Nephron progenitor cell (in vitro differentiated cells): ENCODE data around the gene PRKCE.

Source experiments
- DNase-seq: peaks from one replicate; pipeline ENCODE4 v3.0.0; 2021
- H3K27ac Mint-ChIP-seq: 2 replicates; pipeline ENCODE4 v1.8.0; 2021; ENCODE audit warnings: mild to moderate bottlenecking, moderate library complexity, mixed read lengths
- H3K27me3 Mint-ChIP-seq: 2 replicates; pipeline ENCODE4 v1.8.0; 2021; ENCODE audit warnings: mild to moderate bottlenecking, low read depth, mixed read lengths; ENCODE audit not compliant: poor library complexity
- H3K36me3 Mint-ChIP-seq: 2 replicates; pipeline ENCODE4 v1.8.0; 2021; ENCODE audit warnings: low read depth, mixed read lengths
- H3K4me1 Mint-ChIP-seq: 2 replicates; pipeline ENCODE4 v1.8.0; 2021; ENCODE audit warnings: mixed read lengths
- H3K4me3 Mint-ChIP-seq: 2 replicates; pipeline ENCODE4 v1.8.0; 2021; ENCODE audit warnings: mild to moderate bottlenecking, moderate library complexity, mixed read lengths
- H3K9me3 Mint-ChIP-seq: 2 replicates; pipeline ENCODE4 v1.8.0; 2021; ENCODE audit warnings: mild to moderate bottlenecking, moderate library complexity, mixed read lengths
- TF ChIP-seq, protein P1 (sequence below): fragments of 200-600 bp; sonication (generic); IDR thresholded peaks from 2 replicates; pipeline ENCODE4 v1.5.0; 2021; ENCODE audit warnings: antibody characterized with exemption

Gene PRKCE

DNA sequence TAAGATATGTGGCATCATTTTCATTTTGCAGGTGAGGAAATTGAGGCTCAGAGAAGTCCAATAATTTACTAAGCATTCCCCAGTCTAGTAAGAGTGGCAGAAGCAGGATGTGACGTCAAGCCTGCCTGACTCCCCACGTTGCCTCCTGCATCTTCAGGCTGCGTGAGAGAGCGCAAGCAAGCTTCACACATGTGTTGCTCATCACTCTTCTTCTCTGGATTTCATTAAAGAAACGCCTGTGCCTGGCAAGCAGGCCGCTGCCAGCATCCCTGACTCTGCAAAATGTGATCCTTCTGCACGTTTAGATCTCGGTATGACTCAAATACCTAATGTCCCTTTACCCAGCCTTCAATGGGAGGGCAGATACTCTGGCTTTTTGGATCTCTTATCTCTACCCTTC lies 96.8 kb downstream of the PRKCE start:
- peaks cover 20% of the 10 kb centered on the region for H3K9me3 Mint-ChIP-seq
- H3K4me3 Mint-ChIP-seq: no peak overlapping the region
- peaks cover 8% of the 10 kb centered on the region for H3K36me3 Mint-ChIP-seq
- no peak for DNase-seq
- H3K27me3 Mint-ChIP-seq: peaks cover 10% of the 10 kb centered on the region
- peaks cover 5% of the 10 kb centered on the region for H3K4me1 Mint-ChIP-seq
- TF ChIP-seq, protein P1, sequence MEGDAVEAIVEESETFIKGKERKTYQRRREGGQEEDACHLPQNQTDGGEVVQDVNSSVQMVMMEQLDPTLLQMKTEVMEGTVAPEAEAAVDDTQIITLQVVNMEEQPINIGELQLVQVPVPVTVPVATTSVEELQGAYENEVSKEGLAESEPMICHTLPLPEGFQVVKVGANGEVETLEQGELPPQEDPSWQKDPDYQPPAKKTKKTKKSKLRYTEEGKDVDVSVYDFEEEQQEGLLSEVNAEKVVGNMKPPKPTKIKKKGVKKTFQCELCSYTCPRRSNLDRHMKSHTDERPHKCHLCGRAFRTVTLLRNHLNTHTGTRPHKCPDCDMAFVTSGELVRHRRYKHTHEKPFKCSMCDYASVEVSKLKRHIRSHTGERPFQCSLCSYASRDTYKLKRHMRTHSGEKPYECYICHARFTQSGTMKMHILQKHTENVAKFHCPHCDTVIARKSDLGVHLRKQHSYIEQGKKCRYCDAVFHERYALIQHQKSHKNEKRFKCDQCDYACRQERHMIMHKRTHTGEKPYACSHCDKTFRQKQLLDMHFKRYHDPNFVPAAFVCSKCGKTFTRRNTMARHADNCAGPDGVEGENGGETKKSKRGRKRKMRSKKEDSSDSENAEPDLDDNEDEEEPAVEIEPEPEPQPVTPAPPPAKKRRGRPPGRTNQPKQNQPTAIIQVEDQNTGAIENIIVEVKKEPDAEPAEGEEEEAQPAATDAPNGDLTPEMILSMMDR: no peak
- H3K27ac Mint-ChIP-seq: no peak overlapping the region

DNA sequence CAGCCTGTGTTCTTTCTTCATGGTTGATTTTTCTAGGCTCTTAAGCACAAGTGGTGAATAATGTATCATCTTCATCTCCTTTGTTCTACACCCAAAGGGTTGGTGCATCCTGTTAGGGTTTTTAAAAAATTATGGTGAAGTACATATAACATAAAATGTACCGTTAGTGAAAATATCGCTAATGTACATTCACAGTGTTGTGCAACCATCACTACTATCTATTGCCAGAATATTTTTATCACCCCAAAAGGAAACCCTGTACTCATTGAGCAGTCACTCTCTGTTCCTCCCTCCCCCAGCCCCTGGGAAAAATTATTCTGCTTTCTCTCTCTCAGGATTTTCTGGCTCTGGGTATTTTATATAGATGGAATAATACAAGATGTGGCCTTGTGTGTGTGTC lies 98.5 kb downstream of the PRKCE start:
- H3K27me3 Mint-ChIP-seq: peaks cover 13% of the 10 kb centered on the region
- H3K36me3 Mint-ChIP-seq: peaks cover 8% of the 10 kb centered on the region
- no peak overlapping the region for H3K4me3 Mint-ChIP-seq
- H3K27ac Mint-ChIP-seq: no peak overlapping the region
- TF ChIP-seq, protein P1: no peak
- no peak for DNase-seq
- H3K9me3 Mint-ChIP-seq: peaks cover 20% of the 10 kb centered on the region
- peaks cover 5% of the 10 kb centered on the region for H3K4me1 Mint-ChIP-seq

DNA sequence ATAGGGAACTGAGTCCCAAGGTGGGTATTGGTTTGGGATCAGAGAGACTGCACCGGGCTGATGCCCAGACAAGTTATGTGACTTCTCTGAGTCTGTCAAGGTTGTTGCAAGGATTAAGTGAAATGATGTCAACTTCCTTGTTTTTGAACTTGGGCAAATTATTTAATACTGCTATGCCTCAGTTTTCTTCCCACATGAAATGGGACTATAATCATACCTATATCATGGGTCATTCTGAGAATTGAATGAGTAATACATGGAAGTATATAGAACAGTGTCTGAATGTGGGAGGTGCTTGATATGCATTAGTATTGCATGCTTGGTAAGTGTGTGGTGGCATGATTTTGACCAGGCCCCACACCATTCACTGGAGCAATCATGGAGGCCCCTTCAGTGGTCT lies 99.0 kb downstream of the PRKCE start:
- no peak for DNase-seq
- Mint-ChIP-seq H3K27ac (no peak overlapping the region), H3K9me3 (peaks cover 20% of the 10 kb centered on the region), H3K27me3 (peaks cover 13% of the 10 kb centered on the region), H3K36me3 (peaks cover 8% of the 10 kb centered on the region), H3K4me1 (peaks cover under 1% of the 10 kb centered on the region), H3K4me3 (no peak overlapping the region)
- TF ChIP-seq, protein P1: no peak

DNA sequence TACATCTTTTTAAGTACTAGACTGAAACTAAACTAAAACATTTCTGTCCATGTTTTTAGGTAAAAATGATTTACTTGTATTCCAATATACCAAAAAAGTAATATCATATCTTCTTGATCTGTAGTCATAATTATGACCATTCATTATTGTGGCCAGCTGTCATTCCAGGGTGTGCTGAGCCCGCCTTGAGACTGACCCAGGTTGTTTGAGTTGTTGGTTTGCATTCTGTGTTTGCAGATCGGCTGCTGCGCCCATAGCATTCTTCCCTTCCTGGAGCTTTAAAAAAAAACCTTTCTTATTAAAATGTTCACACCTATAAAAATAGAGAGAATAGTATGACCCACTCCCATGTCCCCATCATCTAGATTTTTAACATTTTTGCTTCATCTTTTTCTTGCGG lies 101.9 kb downstream of the PRKCE start:
- Mint-ChIP-seq H3K36me3 (no peaks in the 10 kb centered on the region), H3K9me3 (peaks cover 2% of the 10 kb centered on the region), H3K27ac (no peak overlapping the region), H3K27me3 (peaks cover 10% of the 10 kb centered on the region), H3K4me1 (no peaks in the 10 kb centered on the region), H3K4me3 (no peak overlapping the region)
- TF ChIP-seq, protein P1: no peak
- DNase-seq: no peak

DNA sequence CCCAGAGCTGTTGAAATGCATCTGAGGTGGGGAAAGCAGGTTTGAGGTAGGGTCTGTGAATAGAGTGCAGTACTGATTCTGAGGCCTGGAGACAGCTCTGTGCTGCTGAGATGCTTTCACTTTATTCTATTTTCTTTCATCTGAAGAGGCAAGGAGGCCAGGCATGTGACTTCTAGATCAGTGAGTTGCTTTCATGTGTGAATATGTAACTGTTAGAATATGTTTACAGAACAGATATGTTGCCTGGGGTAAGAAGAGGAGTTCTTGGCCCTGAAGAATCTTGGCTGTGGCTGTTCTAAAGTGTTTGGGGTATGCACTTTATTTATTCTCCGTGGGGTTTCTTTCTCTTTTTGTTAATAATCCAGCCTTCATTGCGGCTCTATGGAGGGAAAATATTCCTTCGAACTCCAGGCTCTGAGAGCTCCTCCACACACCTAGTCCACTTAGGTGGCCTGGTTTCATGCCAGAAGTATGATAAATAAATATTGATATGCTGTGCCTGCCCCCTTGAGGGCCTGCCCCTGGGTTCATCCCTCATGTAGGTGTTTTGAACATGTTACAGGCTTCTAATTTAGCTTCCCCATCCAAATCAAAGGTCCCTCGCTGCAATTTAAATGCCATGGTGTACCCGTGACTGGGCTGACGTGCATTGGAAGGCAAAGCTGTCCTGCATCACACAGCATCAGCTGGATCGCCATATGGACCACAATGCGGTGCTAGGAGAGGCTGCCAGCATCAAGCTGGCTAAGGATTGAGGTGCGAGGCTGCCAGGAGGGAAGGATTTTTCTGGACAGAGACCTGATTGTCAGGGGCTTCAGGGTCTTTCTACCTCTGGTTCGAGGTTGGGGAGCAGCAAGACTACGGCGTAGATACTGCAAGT lies 102.9 kb downstream of the PRKCE start:
- no peak overlapping the region for H3K4me3 Mint-ChIP-seq

More for the DNA sequence above, 102.9 kb downstream of the PRKCE start:
- Mint-ChIP-seq H3K4me1 (peaks cover 9% of the 10 kb centered on the region), H3K36me3 (no peaks in the 10 kb centered on the region), H3K27me3 (peaks cover 10% of the 10 kb centered on the region), H3K9me3 (no peaks in the 10 kb centered on the region), H3K27ac (no peak overlapping the region)
- TF ChIP-seq, protein P1: no peak
- no peak for DNase-seq
